Smooth muscle cell (in vitro differentiated cells): ENCODE measurements around the gene SLC39A2. TPM values are rescaled to one million over a fixed set of nuclear protein-coding genes. Genes with fewer than 3 reads are reported as not detected.

Source experiments
- DNase-seq: peaks from one replicate; lab custom pipeline; 2025; ENCODE audit not compliant: unreplicated experiment; lab: John Stamatoyannopoulos, UW
- H2AFZ ChIP-seq: fragments of 200-600 bp; sonication (generic); 2 replicates; pipeline ENCODE4 v1.6.0; 2016; ENCODE audit warnings: antibody characterized with exemption, low read depth, mild to moderate bottlenecking
- H3F3A ChIP-seq: fragments of 200-600 bp; sonication (generic); 2 replicates; pipeline ENCODE4 v1.6.0; 2017; ENCODE audit warnings: antibody characterized with exemption, low read depth
- H3K27ac ChIP-seq: fragments of 200-600 bp; sonication (generic); 2 replicates; pipeline ENCODE4 v1.5.1; 2016; ENCODE audit warnings: low read depth, mild to moderate bottlenecking
- H3K27me3 ChIP-seq: fragments of 200-600 bp; sonication (generic); 2 replicates; pipeline ENCODE4 v1.6.1; 2016; ENCODE audit warnings: low read depth, mild to moderate bottlenecking
- H3K36me3 ChIP-seq: fragments of 200-600 bp; sonication (generic); 2 replicates; pipeline ENCODE4 v1.5.1; 2016; ENCODE audit warnings: low read depth
- H3K4me1 ChIP-seq: fragments of 200-600 bp; sonication (generic); 2 replicates; pipeline ENCODE4 v1.5.1; 2016; ENCODE audit warnings: low read depth
- H3K4me2 ChIP-seq: fragments of 200-600 bp; sonication (generic); 2 replicates; pipeline ENCODE4 v1.6.0; 2016; ENCODE audit warnings: mild to moderate bottlenecking
- H3K4me3 ChIP-seq: fragments of 200-600 bp; sonication (generic); 2 replicates; pipeline ENCODE4 v1.5.1; 2016; ENCODE audit warnings: mild to moderate bottlenecking
- H3K79me2 ChIP-seq: fragments of 200-600 bp; sonication (generic); 2 replicates; pipeline ENCODE4 v1.6.0; 2016; ENCODE audit warnings: low read depth, mild to moderate bottlenecking
- H3K9ac ChIP-seq: fragments of 200-600 bp; sonication (generic); 2 replicates; pipeline ENCODE4 v1.6.0; 2016; ENCODE audit warnings: low read depth
- H3K9me3 ChIP-seq: fragments of 200-600 bp; sonication (generic); replicated peaks from 2 replicates; pipeline ENCODE4 v1.5.1; 2016; ENCODE audit warnings: low read depth
- H4K20me1 ChIP-seq: fragments of 200-600 bp; sonication (generic); 2 replicates; pipeline ENCODE4 v1.6.0; 2016; ENCODE audit warnings: low read depth
- WGBS: methylation state at CpG from one replicate; pipeline ENCODE4 v1.1.7; 2016; ENCODE audit warnings: low lambda C conversion rate; 5-methylcytosine and 5-hydroxymethylcytosine counted together
- polyA plus RNA-seq: library from polyadenylated mRNA; unstranded; fragments of >200 nt; fragmentation: Nextera tagmentation; extraction: Ambion mirVana; gene quantifications from 2 replicates; pipeline ENCODE4 v1.2.1, GENCODE V29; 2016
- total RNA-seq: library from RNA; depleted of rRNA; stranded (reverse); fragments of >200 nt; gene quantifications from 2 replicates; pipeline ENCODE4 v1.2.3, GENCODE V29; 2014
- TF ChIP-seq, protein P1 (sequence below): fragments of 200-600 bp; sonication (generic); IDR thresholded peaks from 2 replicates; pipeline ENCODE4 v1.5.1; 2017; ENCODE audit warnings: borderline replicate concordance, mild to moderate bottlenecking, antibody characterized with exemption; ENCODE audit not compliant: insufficient read depth, poor library complexity, severe bottlenecking

The SLC39A2 gene
- total and polyA plus RNA-seq, 2 experiments from 2014 or later: 9.1 to 18.7 TPM

DNA sequence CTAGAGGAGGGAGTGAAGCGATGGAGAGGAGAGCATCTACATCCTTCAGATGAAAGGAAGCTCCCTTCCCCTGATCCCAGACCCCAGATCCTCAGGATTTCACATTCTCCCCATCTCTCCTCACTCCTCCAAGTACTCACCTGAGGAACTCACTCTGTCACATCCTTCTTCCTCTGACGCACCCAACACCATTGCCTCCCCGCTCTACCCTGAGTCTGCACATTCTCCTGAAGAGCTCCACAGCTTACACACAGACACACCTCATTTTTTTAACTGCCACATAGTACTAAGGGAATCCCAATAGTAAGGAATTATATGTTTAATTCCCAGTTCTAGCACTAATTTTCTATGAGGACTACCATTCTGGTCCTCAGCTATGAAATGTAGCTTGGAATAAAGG lies 25.6 kb upstream of the SLC39A2 start:
- Histone ChIP-seq H4K20me1 (no peaks in the 10 kb centered on the region), H3K36me3 (no peaks in the 10 kb centered on the region), H3K9ac (no peak overlapping the region), H3K4me2 (no peak overlapping the region), H3K27me3 (no peaks in the 10 kb centered on the region), H3K4me1 (peaks cover 3% of the 10 kb centered on the region), H2AFZ (no peak overlapping the region), H3K4me3 (no peak overlapping the region), H3K27ac (no peak overlapping the region), H3K9me3 (no peaks in the 10 kb centered on the region), H3F3A (peaks cover 6% of the 10 kb centered on the region), H3K79me2 (no peaks in the 10 kb centered on the region)
- TF ChIP-seq, protein P1, sequence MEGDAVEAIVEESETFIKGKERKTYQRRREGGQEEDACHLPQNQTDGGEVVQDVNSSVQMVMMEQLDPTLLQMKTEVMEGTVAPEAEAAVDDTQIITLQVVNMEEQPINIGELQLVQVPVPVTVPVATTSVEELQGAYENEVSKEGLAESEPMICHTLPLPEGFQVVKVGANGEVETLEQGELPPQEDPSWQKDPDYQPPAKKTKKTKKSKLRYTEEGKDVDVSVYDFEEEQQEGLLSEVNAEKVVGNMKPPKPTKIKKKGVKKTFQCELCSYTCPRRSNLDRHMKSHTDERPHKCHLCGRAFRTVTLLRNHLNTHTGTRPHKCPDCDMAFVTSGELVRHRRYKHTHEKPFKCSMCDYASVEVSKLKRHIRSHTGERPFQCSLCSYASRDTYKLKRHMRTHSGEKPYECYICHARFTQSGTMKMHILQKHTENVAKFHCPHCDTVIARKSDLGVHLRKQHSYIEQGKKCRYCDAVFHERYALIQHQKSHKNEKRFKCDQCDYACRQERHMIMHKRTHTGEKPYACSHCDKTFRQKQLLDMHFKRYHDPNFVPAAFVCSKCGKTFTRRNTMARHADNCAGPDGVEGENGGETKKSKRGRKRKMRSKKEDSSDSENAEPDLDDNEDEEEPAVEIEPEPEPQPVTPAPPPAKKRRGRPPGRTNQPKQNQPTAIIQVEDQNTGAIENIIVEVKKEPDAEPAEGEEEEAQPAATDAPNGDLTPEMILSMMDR: no peak
- no peak for DNase-seq
- 88% methylated on average over 3 of the region's 3 CpGs for WGBS

DNA sequence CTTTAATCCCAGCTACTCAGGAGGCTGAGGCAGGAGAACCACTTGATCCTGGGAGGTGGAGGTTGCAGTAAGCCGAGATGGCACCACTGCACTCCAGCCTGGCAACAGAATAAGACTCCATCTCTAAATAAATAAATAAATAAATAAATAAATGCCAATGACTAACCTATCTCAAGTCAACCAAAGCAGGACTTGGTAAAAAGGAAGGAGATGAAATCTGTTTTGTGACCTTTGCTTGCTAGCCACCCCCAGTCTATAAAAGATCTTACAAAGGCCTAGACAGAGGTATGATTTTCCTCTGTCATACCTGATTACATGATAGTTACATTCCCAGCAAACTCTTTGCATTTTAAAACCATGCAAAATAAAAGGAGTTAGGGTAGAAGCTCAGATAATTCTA lies 22.8 kb upstream of the SLC39A2 start:
- TF ChIP-seq, protein P1: no peak
- no peak overlapping the region for H3K4me2 ChIP-seq
- no peak for DNase-seq
- no peaks in the 10 kb centered on the region for H3K9me3 ChIP-seq
- H3K4me1 ChIP-seq: peaks cover 3% of the 10 kb centered on the region
- no peaks in the 10 kb centered on the region for H3K27me3 ChIP-seq
- 100% methylated on average over 1 of the region's 1 CpG for WGBS
- H3K4me3 ChIP-seq: no peak overlapping the region
- H2AFZ ChIP-seq: no peak overlapping the region
- H4K20me1 ChIP-seq: no peaks in the 10 kb centered on the region
- no peaks in the 10 kb centered on the region for H3K79me2 ChIP-seq
- H3F3A ChIP-seq: peaks cover 6% of the 10 kb centered on the region
- no peak overlapping the region for H3K9ac ChIP-seq
- no peak overlapping the region for H3K27ac ChIP-seq
- no peaks in the 10 kb centered on the region for H3K36me3 ChIP-seq

DNA sequence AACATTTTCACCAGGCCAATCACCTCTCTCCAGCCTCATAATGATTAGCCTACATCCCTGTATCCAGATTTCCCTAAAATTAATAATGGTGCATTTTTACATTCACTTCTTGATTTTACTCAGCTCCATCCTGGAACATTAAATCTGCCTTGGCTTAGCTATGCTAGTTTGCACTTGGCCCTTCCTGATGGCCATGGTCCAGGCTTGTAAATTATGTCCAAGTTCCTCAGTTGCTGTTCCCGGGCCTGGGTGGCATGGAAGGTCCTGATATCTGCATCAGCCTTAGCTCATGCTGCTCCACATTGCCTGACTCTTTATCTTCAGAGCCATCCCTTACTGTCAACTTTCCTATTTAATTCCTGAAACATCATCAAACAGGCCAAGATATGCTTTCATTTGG lies 20.4 kb upstream of the SLC39A2 start:
- Histone ChIP-seq H3K27me3 (no peaks in the 10 kb centered on the region), H4K20me1 (no peaks in the 10 kb centered on the region), H3K27ac (no peak overlapping the region), H3K4me1 (no peaks in the 10 kb centered on the region), H3K4me2 (no peak overlapping the region), H3K36me3 (no peaks in the 10 kb centered on the region), H2AFZ (no peak overlapping the region), H3F3A (no peaks in the 10 kb centered on the region), H3K9ac (no peak overlapping the region), H3K9me3 (no peaks in the 10 kb centered on the region), H3K4me3 (no peak overlapping the region), H3K79me2 (no peaks in the 10 kb centered on the region)
- DNase-seq: no peak
- TF ChIP-seq, protein P1: no peak
- WGBS: 92% methylated on average over 1 of the region's 1 CpG

DNA sequence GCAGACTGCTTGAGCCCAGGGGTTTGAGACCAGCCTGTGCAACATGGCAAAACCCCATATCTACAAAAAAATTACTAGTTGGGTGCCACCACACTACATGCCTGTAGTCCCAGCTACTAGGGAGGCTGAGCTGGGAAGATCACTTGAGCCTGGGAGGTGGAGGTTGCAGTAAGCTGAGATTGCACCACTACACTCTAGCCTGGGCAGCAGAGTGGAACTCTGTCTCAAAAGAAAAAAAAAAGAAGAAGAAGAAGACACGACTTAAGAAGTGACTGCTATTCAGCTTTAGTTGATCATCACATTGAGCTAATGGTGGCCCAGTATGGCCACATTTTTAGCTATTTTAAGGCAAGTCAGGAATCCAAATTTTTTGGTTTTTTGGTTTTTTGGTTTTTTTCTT lies 18.2 kb upstream of the SLC39A2 start:
- no peaks in the 10 kb centered on the region for H3K79me2 ChIP-seq
- no peak overlapping the region for H3K4me2 ChIP-seq
- no peaks in the 10 kb centered on the region for H3K36me3 ChIP-seq
- no peak overlapping the region for H3K27ac ChIP-seq
- H3K9ac ChIP-seq: no peak overlapping the region
- H3K9me3 ChIP-seq: no peaks in the 10 kb centered on the region
- WGBS: 78% methylated on average over 1 of the region's 1 CpG
- H3K4me3 ChIP-seq: no peak overlapping the region
- H3F3A ChIP-seq: peaks cover 3% of the 10 kb centered on the region
- no peak for DNase-seq
- H3K27me3 ChIP-seq: no peaks in the 10 kb centered on the region
- TF ChIP-seq, protein P1: no peak
- no peaks in the 10 kb centered on the region for H3K4me1 ChIP-seq
- H4K20me1 ChIP-seq: no peaks in the 10 kb centered on the region
- H2AFZ ChIP-seq: no peak overlapping the region
